GM23338 (cell line): ENCODE data around the gene C1orf198. TPM values are rescaled to one million over a fixed set of nuclear protein-coding genes. Genes with fewer than 3 reads are reported as not detected.
A peak's percentile ranks its signal among the peaks of the same experiment; 100 is the strongest.

Experiments used
- ATAC-seq: fragments of 200-7000 bp; cut with Tn5 transposase; 3 replicates; pipeline ENCODE4 v1.9.1; 2020
- DNase-seq: peaks from one replicate; pipeline ENCODE4 v3.0.0-alpha.2; 2015; ENCODE audit warnings: low spot score
- H2AFZ ChIP-seq: fragments of 200-600 bp; sonication (generic); 2 replicates; pipeline ENCODE4 v1.8.0; 2016; ENCODE audit warnings: antibody characterized with exemption, mild to moderate bottlenecking, moderate library complexity
- H3F3A ChIP-seq: fragments of 200-600 bp; sonication (generic); replicated peaks from 2 replicates; pipeline ENCODE4 v1.8.0; 2017; ENCODE audit warnings: antibody characterized with exemption, mixed run types, low read depth
- H3K27ac ChIP-seq: fragments of 200-600 bp; sonication (generic); 2 replicates; pipeline ENCODE4 v1.6.1; 2016; ENCODE audit warnings: low read depth
- H3K27me3 ChIP-seq: fragments of 200-600 bp; sonication (generic); 2 replicates; pipeline ENCODE4 v1.8.0; 2016; ENCODE audit warnings: mild to moderate bottlenecking, mixed run types, moderate library complexity; ENCODE audit not compliant: insufficient read depth
- H3K36me3 ChIP-seq: fragments of 200-600 bp; sonication (generic); 2 replicates; pipeline ENCODE4 v1.8.0; 2016; ENCODE audit warnings: mild to moderate bottlenecking; ENCODE audit not compliant: insufficient read depth
- H3K4me1 ChIP-seq: fragments of 200-600 bp; sonication (generic); 2 replicates; pipeline ENCODE4 v1.8.0; 2016; ENCODE audit warnings: mild to moderate bottlenecking, moderate library complexity; ENCODE audit not compliant: insufficient read depth
- H3K4me2 ChIP-seq: fragments of 200-600 bp; sonication (generic); 2 replicates; pipeline ENCODE4 v1.7.1; 2017; ENCODE audit warnings: mixed run types
- H3K4me3 ChIP-seq: fragments of 200-600 bp; sonication (generic); 2 replicates; pipeline ENCODE4 v1.6.1; 2016; ENCODE audit warnings: mixed run types
- H3K79me2 ChIP-seq: fragments of 200-600 bp; sonication (generic); replicated peaks from 2 replicates; pipeline ENCODE4 v1.8.0; 2017; ENCODE audit warnings: mild to moderate bottlenecking; ENCODE audit not compliant: insufficient read depth
- H3K9me2 ChIP-seq: fragments of 200-600 bp; sonication (generic); 2 replicates; pipeline ENCODE4 v1.8.0; 2017; ENCODE audit not compliant: insufficient read depth
- H4K20me1 ChIP-seq: fragments of 200-600 bp; sonication (generic); replicated peaks from 2 replicates; pipeline ENCODE4 v1.8.0; 2017; ENCODE audit warnings: mild to moderate bottlenecking; ENCODE audit not compliant: insufficient read depth
- H3K27ac Mint-ChIP-seq: 2 replicates; pipeline ENCODE4 v1.8.0; 2020; ENCODE audit warnings: inconsistent platforms, mild to moderate bottlenecking, moderate library complexity, mixed read lengths
- H3K27me3 Mint-ChIP-seq: 3 replicates; pipeline ENCODE4 v1.8.0; 2022; ENCODE audit warnings: low read depth, mild to moderate bottlenecking, moderate library complexity, mixed read lengths, inconsistent platforms; ENCODE audit not compliant: insufficient read depth, poor library complexity
- H3K36me3 Mint-ChIP-seq: 3 replicates; pipeline ENCODE4 v1.8.0; 2021; ENCODE audit warnings: low read depth, mild to moderate bottlenecking, inconsistent platforms, moderate library complexity, mixed read lengths
- H3K4me1 Mint-ChIP-seq: 3 replicates; pipeline ENCODE4 v1.8.0; 2020; ENCODE audit warnings: mild to moderate bottlenecking, inconsistent platforms, mixed read lengths
- H3K4me3 Mint-ChIP-seq: 3 replicates; pipeline ENCODE4 v1.8.0; 2021; ENCODE audit warnings: moderate library complexity, mild to moderate bottlenecking, inconsistent platforms, mixed read lengths
- H3K9me3 Mint-ChIP-seq: 3 replicates; pipeline ENCODE4 v1.8.0; 2020; ENCODE audit warnings: moderate library complexity, mild to moderate bottlenecking, inconsistent platforms, mixed read lengths
- EZH2phosphoT487 ChIP-seq: fragments of 200-600 bp; sonication (generic); IDR thresholded peaks from one replicate; pipeline ENCODE4 v1.8.1; 2018; ENCODE audit warnings: antibody characterized with exemption; ENCODE audit not compliant: unreplicated experiment
- JUNB ChIP-seq: IDR thresholded peaks from one replicate; pipeline ENCODE4 v1.6.1; 2016; ENCODE audit warnings: antibody characterized with exemption; ENCODE audit not compliant: unreplicated experiment
- POLR2AphosphoS5 ChIP-seq: IDR thresholded peaks from 2 replicates; pipeline ENCODE4 v1.6.1; 2016; ENCODE audit warnings: antibody characterized with exemption, low read depth
- ZNF331 ChIP-seq: fragments of 250-450 bp; sonication (Bioruptor Pico); IDR thresholded peaks from 2 replicates; pipeline ENCODE4 v1.5.0; 2020; ENCODE audit warnings: low read depth, mild to moderate bottlenecking, moderate library complexity
- ZNF462 ChIP-seq: fragments of 250-450 bp; sonication (Bioruptor Pico); IDR thresholded peaks from 2 replicates; pipeline ENCODE4 v1.5.0; 2020; ENCODE audit warnings: mild to moderate bottlenecking, moderate library complexity
- polyA plus RNA-seq: library from polyadenylated mRNA; unstranded; fragments of >200 nt; fragmentation: Nextera tagmentation; extraction: Ambion mirVana; gene quantifications from 2 replicates; pipeline ENCODE4 v1.2.1, GENCODE V29; 2016
- total RNA-seq: library from RNA; depleted of rRNA; stranded (reverse); fragments of >200 nt; shearing (Covaris generic); gene quantifications from 2 replicates; pipeline ENCODE4 v1.2.3, GENCODE V29; 2014

The C1orf198 gene
- total and polyA plus RNA-seq, 2 experiments from 2014 or later: 14.9 to 46.6 TPM

GRCh38 chr1:230853731-230854130 lies 14.6 kb downstream of the C1orf198 start:
- Histone ChIP-seq H3K4me1 (peaks cover 10% of the 10 kb centered on the region; the same call in 1 of the 2 replicates), H3K36me3 (peaks cover 8% of the 10 kb centered on the region; the same call in 1 of the 2 replicates), H3K79me2 (peaks cover 38% of the 10 kb centered on the region), H3K4me2 (no peak overlapping the region), H3K27ac (no peak overlapping the region), H3F3A (no peaks in the 10 kb centered on the region), H3K9me2 (peaks cover 3% of the 10 kb centered on the region; the same call in 1 of the 2 replicates), H2AFZ (no peak overlapping the region), H4K20me1 (peaks cover 24% of the 10 kb centered on the region), H3K27me3 (no peaks in the 10 kb centered on the region), H3K4me3 (no peak overlapping the region)
- Mint-ChIP-seq H3K36me3 (peaks cover 41% of the 10 kb centered on the region), H3K27ac (no peak overlapping the region), H3K27me3 (peaks cover 13% of the 10 kb centered on the region), H3K4me1 (peaks cover 50% of the 10 kb centered on the region), H3K4me3 (no peak overlapping the region), H3K9me3 (peaks cover 5% of the 10 kb centered on the region; the same call in 2 of the 3 replicates)
- DNase-seq (no peak), ATAC-seq (no peak)
- TF ChIP-seq POLR2AphosphoS5: no peak
- no peak for TF ChIP-seq EZH2phosphoT487
- no peak for TF ChIP-seq JUNB
- TF ChIP-seq ZNF462 (CRISPR knock-in tag): no peak

- DNase-seq: no peak
- H3K4me3 ChIP-seq: no peak overlapping the region
- H3K9me2 ChIP-seq: peaks cover 3% of the 10 kb centered on the region; the same call in 1 of the 2 replicates
- Mint-ChIP-seq H3K36me3 (peaks cover 41% of the 10 kb centered on the region), H3K27me3 (peaks cover 13% of the 10 kb centered on the region), H3K4me1 (peaks cover 42% of the 10 kb centered on the region), H3K27ac (no peak overlapping the region), H3K9me3 (peaks cover 5% of the 10 kb centered on the region; the same call in 2 of the 3 replicates), H3K4me3 (no peak overlapping the region)
- peaks cover 30% of the 10 kb centered on the region for H3K79me2 ChIP-seq
- H3K27me3 ChIP-seq: no peaks in the 10 kb centered on the region
- H3K4me2 ChIP-seq: no peak overlapping the region
- H3K27ac ChIP-seq: no peak overlapping the region
- 0 out of 2 replicates have a peak, but pooled peaks cover 4% of the 10 kb centered on the region for H3K4me1 ChIP-seq
- no peaks in the 10 kb centered on the region for H3F3A ChIP-seq
- peaks cover 23% of the 10 kb centered on the region for H4K20me1 ChIP-seq
- ATAC-seq: no peak
- H3K36me3 ChIP-seq: peaks cover 8% of the 10 kb centered on the region; the same call in 1 of the 2 replicates
- TF ChIP-seq ZNF331 (CRISPR knock-in tag) (peak; percentile 63), EZH2phosphoT487 (no peak)
- H2AFZ ChIP-seq: no peak overlapping the region
These were observed 15.4 kb downstream of the C1orf198 start for GRCh38 chr1:230852959-230853358.
